ENCODE measurements around the gene ACP1.
"Not testable (repeated sequence)": the region's sequence is repeated elsewhere in the genome, so short reads cannot be mapped to it uniquely, and the experiment has no call there.

Gene ACP1

DNA sequence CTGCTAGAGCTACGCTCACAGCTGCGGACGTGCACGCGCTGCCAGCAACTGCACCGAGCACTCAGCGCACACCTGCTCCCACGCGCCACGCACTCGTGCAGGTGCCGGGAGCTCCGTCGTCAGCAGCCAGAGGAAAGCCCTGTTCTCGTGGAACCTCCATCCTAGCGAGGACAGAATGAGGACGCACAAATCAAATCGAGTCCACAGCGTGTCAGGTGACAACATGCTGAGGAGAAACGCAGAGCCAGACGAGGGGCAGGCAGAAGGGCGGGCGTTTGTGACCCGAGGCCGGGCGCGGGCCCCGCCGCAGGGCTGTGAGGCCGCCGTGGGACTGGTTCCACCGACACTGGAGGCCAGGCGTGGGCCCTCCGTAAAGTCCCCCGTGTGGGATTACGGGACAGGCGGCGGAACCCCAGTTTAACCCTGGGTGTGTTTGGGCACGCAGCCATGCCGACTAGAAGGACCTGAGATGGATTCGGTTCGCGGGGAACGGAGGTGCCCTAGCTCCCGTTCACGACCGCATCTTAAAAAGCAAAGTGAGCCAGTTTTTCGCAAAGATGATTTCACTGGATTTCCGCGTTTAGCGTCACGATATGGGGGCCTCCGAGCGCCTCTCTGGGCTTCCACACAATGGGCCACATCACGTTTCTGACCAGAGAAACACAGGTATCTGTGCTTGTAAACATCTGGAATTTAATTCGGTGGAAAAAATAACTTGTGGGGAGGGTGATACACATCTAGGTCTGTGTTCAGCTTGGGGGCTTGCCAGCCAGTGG is 50.0 kb downstream of the ACP1 start:
- DNase-seq = no peak

DNA sequence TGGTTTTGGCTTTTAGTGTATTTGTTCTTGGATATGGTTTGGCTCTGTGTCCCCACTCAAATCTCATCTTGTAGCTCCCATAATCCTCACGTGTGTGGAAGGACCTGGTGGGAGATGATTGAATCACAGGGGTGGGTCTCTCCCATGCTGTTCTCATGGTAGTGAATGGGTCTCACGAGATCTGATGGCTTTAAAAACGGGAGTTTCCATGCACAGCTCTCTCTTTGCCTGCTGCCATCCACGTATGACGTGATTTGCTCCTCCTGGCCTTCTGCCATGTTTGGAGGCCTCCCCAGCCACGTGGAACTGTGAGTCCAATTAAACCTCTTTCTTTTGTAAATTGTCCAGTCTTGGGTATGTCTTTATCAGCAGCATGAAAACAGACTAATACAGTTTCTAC is 51.2 kb downstream of the ACP1 start:
- not testable (repeated sequence) for DNase-seq

DNA sequence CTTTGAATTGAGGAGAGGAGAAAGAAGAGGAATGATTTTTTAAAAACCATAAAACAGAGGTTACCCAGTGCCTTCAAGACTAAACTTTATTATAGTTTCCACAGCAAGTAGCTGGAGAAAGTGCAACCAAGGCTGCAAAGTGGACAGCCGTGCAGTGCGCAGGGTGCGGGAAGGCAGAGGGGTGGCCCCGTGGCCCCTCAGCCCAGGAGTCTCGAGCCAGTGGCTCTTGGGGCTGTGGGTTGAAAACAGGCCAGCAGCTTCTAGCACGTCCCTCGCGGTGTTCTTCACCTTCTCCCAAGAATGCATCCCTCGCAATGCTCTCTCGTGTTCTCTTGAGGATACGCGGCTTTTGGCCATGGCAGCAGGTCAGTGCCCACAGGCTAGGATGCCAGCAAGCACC is 51.6 kb downstream of the ACP1 start:
- DNase-seq = no peak

DNA sequence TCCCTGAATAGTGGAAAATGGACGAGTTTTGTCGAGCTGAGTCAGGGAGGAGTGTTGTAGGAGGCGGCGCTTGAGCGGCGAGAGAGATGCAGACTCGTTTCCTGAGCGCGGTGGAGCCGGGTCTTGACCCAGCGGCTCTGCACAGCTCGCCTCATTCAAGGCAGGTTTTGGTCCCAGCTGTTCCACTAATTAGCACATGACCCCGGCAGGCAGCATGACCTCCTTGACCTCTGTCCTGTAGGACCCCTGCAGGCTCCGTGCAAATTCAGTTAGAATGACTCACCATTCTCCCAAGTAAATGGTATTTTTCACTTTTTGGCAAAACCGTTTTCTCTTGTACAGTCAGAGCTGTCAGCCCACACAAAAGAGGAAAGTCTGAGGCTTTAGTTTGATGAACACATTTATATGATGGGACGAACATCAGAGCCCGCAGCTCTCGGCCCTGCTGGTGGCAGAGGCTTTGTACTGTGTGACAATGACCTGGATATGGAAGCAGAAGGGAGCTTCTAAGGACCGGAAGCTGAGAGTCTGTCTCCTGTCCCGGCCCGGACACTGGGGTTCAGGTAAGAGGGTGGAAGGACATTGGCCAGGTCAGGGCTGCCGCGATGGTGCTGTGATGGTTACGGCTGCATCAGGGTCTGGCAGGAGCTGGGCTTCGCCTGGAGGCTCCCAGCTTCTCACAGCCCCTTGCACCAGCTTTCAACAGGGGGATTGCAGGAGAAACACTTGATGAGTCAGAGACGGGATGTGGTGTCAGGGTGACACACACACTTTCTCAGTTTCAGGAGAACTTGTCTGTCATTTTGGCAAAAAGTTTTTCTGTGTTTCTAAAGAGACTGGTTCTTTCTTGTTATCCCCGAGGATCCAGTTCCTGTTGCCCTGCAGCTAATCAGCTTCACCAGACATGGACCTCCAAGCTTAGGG is 53.0 kb downstream of the ACP1 start:
- peak; percentile 40 for DNase-seq

DNA sequence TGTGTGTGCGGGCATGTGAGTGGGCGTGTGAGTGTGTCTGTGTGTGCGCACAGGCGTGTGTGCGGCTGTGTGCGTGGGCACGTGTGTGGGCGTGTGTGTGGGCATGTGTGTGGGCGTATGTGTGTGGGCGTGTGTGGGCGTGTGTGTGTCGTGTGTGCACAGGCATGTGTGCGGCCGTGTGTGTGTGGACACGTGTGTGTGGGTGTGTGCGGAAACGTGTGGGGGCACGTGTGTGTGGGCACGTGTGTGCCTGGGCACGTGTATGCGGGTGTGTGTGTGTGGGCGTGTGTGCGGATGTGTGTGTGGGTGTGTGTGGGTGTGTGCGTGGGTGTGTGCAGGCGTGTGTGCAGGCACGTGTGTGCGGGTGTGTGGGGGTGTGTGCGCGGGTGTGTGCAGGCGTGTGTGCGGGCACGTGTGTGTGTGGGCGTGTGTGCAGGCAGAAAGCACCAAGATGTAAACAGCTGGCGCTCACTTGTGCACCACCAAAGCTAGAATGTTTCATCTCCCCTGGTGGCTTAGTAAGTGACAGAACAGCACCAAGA is 54.4 kb downstream of the ACP1 start:
- no peak for DNase-seq

DNA sequence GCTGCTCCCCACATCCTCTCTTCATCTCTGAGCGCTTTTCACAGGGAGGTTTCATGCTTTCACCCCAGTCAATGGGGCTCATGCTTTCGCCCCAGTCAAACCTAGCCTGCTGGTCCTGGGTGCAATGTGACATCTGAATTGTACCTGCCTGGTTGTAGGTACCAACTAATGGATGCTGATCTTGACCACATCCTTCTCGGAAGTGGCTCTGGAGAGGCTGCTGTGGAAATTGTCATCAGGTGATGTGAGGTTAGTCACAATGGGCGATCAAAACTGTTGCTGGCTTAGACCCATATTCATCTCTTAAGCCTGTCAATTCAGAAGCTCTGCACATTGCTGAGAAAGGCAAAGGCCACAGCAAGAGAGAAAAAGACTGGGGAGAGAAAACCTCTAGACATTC is 55.8 kb downstream of the ACP1 start:
- DNase-seq = no peak

DNA sequence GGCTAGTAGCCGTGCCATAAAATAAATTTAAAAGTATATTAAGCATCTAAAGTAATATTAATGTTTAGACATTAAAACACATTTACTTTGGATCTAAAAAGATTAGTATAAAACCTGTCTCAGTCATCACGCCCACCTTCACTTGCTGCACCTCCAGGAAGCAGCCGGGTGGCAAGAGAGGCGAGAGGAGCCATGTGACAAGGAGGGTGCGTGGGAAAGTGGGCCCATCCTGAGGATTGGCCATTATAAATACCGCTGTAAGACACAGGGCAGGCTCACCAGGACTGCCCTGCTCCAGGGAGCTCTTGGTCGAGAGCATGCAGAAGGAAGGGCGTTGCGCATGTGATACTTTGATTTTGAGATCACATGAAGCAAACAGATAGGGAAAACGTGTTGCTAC is 57.6 kb downstream of the ACP1 start:
- DNase-seq = no peak

DNA sequence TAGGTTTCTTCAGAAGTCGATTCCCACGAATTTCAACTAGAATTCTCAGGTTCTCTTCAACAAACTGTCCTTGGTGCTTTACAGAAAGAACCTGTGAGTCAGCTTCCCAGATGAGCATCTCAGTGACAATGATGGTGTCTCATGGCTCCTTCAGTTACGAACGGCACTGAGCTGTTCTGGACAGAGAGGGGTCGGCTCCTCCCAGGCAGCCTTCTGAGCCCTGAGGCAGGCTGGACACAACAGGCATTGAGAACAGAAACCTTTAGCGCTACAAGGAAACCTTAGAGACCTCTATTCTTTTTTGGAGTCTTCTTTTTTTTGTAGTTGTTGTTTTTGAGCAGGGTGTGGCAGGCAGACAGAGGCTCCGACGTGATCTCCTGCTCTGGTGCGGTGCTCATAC is 58.3 kb downstream of the ACP1 start:
- DNase-seq = no peak
